Liver (tissue), 9 donors: ENCODE data around the gene DSTN. TPM values are rescaled to one million over a fixed set of nuclear protein-coding genes. Genes with fewer than 3 reads are reported as not detected.

Experiments used
- DNase-seq: peaks from one replicate; pipeline ENCODE4 v3.0.0-alpha.2; 2017; ENCODE audit warnings: low spot score
- H3K27ac ChIP-seq, 2 donors: one replicate each; pipeline ENCODE4 v1.7.0; 2013; ENCODE audit warnings: inconsistent platforms in 2 of 2, low read length in 2 of 2, control low read depth in 1 of 2, low read depth in 1 of 2, mild to moderate bottlenecking in 1 of 2
- H3K27me3 ChIP-seq, 4 donors: one replicate each; pipeline versions ENCODE4 v1.6.1 to v1.7.0; 2013; ENCODE audit warnings: low read length in 3 of 4, inconsistent platforms in 1 of 4, mild to moderate bottlenecking in 1 of 4, moderate library complexity in 1 of 4; ENCODE audit not compliant: control insufficient read depth in 4 of 4, insufficient read depth in 4 of 4
- H3K36me3 ChIP-seq, 4 donors: one replicate each; pipeline versions ENCODE4 v1.6.1 to v1.7.0; 2013; ENCODE audit warnings: low read length in 3 of 4, mild to moderate bottlenecking in 3 of 4, low read depth in 1 of 4, moderate library complexity in 1 of 4; ENCODE audit not compliant: control insufficient read depth in 4 of 4, insufficient read depth in 3 of 4
- H3K4me1 ChIP-seq, 4 donors: one replicate each; pipeline versions ENCODE4 v1.6.1 to v1.7.0; 2013; ENCODE audit warnings: low read length in 3 of 4, mild to moderate bottlenecking in 3 of 4, moderate library complexity in 1 of 4; ENCODE audit not compliant: control insufficient read depth in 4 of 4, insufficient read depth in 4 of 4
- H3K4me3 ChIP-seq, 3 donors: one replicate each; pipeline versions ENCODE4 v1.6.1 to v1.7.0; 2013; ENCODE audit warnings: low read length in 3 of 3, control low read depth in 1 of 3, low read depth in 1 of 3, mild to moderate bottlenecking in 1 of 3
- H3K9ac ChIP-seq, 2 donors: one replicate each; pipeline ENCODE4 v1.7.0; 2013; ENCODE audit warnings: low read length in 2 of 2, mild to moderate bottlenecking in 2 of 2, moderate library complexity in 2 of 2, control low read depth in 1 of 2, low read depth in 1 of 2
- H3K9me3 ChIP-seq, 4 donors: one replicate each; pipeline versions ENCODE4 v1.6.1 to v1.7.0; 2013; ENCODE audit warnings: low read length in 3 of 4; ENCODE audit not compliant: control insufficient read depth in 4 of 4
- EGR1 ChIP-seq, 2 donors: IDR thresholded peaks; 2 replicates each; pipeline ENCODE4 v1.6.1; 2016 to 2018; ENCODE audit warnings: antibody characterized with exemption in 2 of 2, low read depth in 2 of 2
- FOXA1 ChIP-seq: IDR thresholded peaks from 2 replicates; pipeline ENCODE4 v1.6.1; 2016; ENCODE audit warnings: antibody characterized with exemption
- FOXA2 ChIP-seq: IDR thresholded peaks from 2 replicates; pipeline ENCODE4 v1.6.1; 2016; ENCODE audit warnings: antibody characterized with exemption
- GABPA ChIP-seq, 2 donors: IDR thresholded peaks in 1 of 2; conservative IDR thresholded peaks in 1 of 2; 2 replicates each; pipeline ENCODE4 v1.6.1; 2016; ENCODE audit warnings: antibody characterized with exemption in 2 of 2, mild to moderate bottlenecking in 1 of 2, moderate library complexity in 1 of 2
- HNF4A ChIP-seq, 2 donors: conservative IDR thresholded peaks; 2 replicates each; pipeline ENCODE4 v1.6.1; 2016; ENCODE audit warnings: antibody characterized with exemption in 2 of 2, mild to moderate bottlenecking in 2 of 2
- HNF4G ChIP-seq: IDR thresholded peaks from 2 replicates; pipeline ENCODE4 v1.6.1; 2016; ENCODE audit warnings: antibody characterized with exemption
- JUND ChIP-seq, 2 donors: IDR thresholded peaks; 2 replicates each; pipeline ENCODE4 v1.6.1; 2016; ENCODE audit warnings: antibody characterized with exemption in 2 of 2
- NR2F2 ChIP-seq: IDR thresholded peaks from 2 replicates; pipeline ENCODE4 v1.6.1; 2016; ENCODE audit warnings: antibody characterized with exemption
- RAD21 ChIP-seq, 2 donors: IDR thresholded peaks; 2 replicates each; pipeline ENCODE4 v1.6.1; 2016; ENCODE audit warnings: antibody characterized with exemption in 2 of 2, mild to moderate bottlenecking in 2 of 2
- RXRA ChIP-seq, 2 donors: IDR thresholded peaks; 2 replicates each; pipeline ENCODE4 v1.6.1; 2017 to 2018; ENCODE audit warnings: antibody characterized with exemption in 2 of 2, mild to moderate bottlenecking in 1 of 2
- SP1 ChIP-seq: IDR thresholded peaks from 2 replicates; pipeline ENCODE4 v1.6.1; 2018; ENCODE audit warnings: antibody characterized with exemption, mild to moderate bottlenecking
- TAF1 ChIP-seq: conservative IDR thresholded peaks from 2 replicates; pipeline ENCODE4 v1.6.1; 2016; ENCODE audit warnings: antibody characterized with exemption, mild to moderate bottlenecking
- YY1 ChIP-seq: IDR thresholded peaks from 2 replicates; pipeline ENCODE4 v1.6.1; 2016; ENCODE audit warnings: antibody characterized with exemption, mild to moderate bottlenecking
- WGBS: extraction: QIAGEN DNeasy Blood & Tissue Kit; methylation state at CpG from one replicate; pipeline ENCODE4 v1.1.7; 2013; 5-methylcytosine and 5-hydroxymethylcytosine counted together
- polyA plus RNA-seq, 2 donors: library from polyadenylated mRNA; stranded (reverse) in 1 of 2; unstranded in 1 of 2; fragments of 200-250 nt in 1 of 2; fragments of >200 nt in 1 of 2; fragmentation: Nextera tagmentation in 1 of 2; extraction: Ambion mirVana in 1 of 2; gene quantifications; one replicate each; pipeline versions ENCODE4 v1.2.1 to v1.2.3, GENCODE V29; 2013 to 2015
- total RNA-seq, 2 donors: library from RNA; depleted of rRNA; stranded (reverse); fragments of >200 nt; gene quantifications; one replicate each; pipeline ENCODE4 v1.2.3, GENCODE V29; 2014
- TF ChIP-seq, protein P1 (sequence below): IDR thresholded peaks from 2 replicates; pipeline ENCODE4 v1.6.1; 2016; ENCODE audit warnings: antibody characterized with exemption
- TF ChIP-seq, protein P2 (sequence below): IDR thresholded peaks from 2 replicates; pipeline ENCODE4 v1.6.1; 2016; ENCODE audit warnings: antibody characterized with exemption
- TF ChIP-seq, protein P3 (sequence below): IDR thresholded peaks from 2 replicates; pipeline ENCODE4 v1.6.1; 2016; ENCODE audit warnings: antibody characterized with exemption, mild to moderate bottlenecking
- TF ChIP-seq, protein P4 (sequence below): IDR thresholded peaks from 2 replicates; pipeline ENCODE4 v1.6.1; 2016; ENCODE audit warnings: antibody characterized with exemption
- TF ChIP-seq, protein P5 (sequence below): fragments of 150-350 bp; IDR thresholded peaks from 2 replicates; pipeline ENCODE4 v1.5.1; 2017; ENCODE audit warnings: improper control_type of control experiment, low read depth, low read length; ENCODE audit not compliant: missing input control
- donor health status: healthy.
- donor health status: healthy.
- donor health status: healthy.
- donor health status: healthy.
- donor health status: healthy.

The DSTN gene
- total and polyA plus RNA-seq, 4 donors: 39.9 to 137 (median 108) TPM

DNA sequence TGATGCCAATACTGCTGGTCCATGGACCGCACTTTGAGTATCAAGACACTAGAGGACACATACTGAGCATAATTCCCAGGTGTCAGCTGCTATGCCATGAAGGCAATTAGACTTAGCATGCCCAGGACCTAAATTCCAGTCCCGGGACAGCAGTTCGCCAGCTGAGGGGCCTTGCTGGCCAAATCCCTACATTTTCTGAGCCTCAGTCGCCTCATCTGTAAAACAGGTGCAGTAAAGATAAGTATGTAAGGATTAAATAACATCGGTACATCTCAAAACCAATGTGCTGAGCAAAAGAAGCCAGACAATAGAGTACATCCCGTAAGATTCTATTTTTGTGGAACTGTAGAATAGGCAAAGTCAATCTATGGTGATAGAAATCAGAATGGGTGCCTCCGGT, 39.7 kb upstream of the DSTN start:
- H3K9me3 ChIP-seq: no peaks in the 10 kb centered on the region
- peaks cover 0 to 8% (median 6%) of the 10 kb centered on the region in 4 donors for H3K4me1 ChIP-seq
- 84% methylated on average over 7 of the region's 7 CpGs for WGBS
- DNase-seq: no peak
- no peak overlapping the region for H3K4me3 ChIP-seq
- H3K27ac ChIP-seq: no peak overlapping the region
- H3K27me3 ChIP-seq: no peaks in the 10 kb centered on the region
- no peak for TF ChIP-seq TAF1
- no peak for TF ChIP-seq GABPA (IDR thresholded peaks at IDR 0.05 in 1 of 2, conservative IDR thresholded peaks at IDR 0.05 in 1 of 2)
- TF ChIP-seq, protein P1, sequence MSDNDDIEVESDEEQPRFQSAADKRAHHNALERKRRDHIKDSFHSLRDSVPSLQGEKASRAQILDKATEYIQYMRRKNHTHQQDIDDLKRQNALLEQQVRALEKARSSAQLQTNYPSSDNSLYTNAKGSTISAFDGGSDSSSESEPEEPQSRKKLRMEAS: no peak
- no peak for TF ChIP-seq RXRA (IDR thresholded peaks at IDR 0.05)
- no peak for TF ChIP-seq FOXA1
- no peak for TF ChIP-seq NR2F2
- no peak for TF ChIP-seq HNF4G
- TF ChIP-seq SP1: no peak
- TF ChIP-seq EGR1 (IDR thresholded peaks at IDR 0.05; ENCODE audit: low read depth in 2 of 2): no peak
- TF ChIP-seq FOXA2: no peak
- TF ChIP-seq, protein P2, sequence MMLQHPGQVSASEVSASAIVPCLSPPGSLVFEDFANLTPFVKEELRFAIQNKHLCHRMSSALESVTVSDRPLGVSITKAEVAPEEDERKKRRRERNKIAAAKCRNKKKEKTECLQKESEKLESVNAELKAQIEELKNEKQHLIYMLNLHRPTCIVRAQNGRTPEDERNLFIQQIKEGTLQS: no peak
- TF ChIP-seq, protein P3, sequence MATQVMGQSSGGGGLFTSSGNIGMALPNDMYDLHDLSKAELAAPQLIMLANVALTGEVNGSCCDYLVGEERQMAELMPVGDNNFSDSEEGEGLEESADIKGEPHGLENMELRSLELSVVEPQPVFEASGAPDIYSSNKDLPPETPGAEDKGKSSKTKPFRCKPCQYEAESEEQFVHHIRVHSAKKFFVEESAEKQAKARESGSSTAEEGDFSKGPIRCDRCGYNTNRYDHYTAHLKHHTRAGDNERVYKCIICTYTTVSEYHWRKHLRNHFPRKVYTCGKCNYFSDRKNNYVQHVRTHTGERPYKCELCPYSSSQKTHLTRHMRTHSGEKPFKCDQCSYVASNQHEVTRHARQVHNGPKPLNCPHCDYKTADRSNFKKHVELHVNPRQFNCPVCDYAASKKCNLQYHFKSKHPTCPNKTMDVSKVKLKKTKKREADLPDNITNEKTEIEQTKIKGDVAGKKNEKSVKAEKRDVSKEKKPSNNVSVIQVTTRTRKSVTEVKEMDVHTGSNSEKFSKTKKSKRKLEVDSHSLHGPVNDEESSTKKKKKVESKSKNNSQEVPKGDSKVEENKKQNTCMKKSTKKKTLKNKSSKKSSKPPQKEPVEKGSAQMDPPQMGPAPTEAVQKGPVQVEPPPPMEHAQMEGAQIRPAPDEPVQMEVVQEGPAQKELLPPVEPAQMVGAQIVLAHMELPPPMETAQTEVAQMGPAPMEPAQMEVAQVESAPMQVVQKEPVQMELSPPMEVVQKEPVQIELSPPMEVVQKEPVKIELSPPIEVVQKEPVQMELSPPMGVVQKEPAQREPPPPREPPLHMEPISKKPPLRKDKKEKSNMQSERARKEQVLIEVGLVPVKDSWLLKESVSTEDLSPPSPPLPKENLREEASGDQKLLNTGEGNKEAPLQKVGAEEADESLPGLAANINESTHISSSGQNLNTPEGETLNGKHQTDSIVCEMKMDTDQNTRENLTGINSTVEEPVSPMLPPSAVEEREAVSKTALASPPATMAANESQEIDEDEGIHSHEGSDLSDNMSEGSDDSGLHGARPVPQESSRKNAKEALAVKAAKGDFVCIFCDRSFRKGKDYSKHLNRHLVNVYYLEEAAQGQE: no peak
- TF ChIP-seq, protein P4, sequence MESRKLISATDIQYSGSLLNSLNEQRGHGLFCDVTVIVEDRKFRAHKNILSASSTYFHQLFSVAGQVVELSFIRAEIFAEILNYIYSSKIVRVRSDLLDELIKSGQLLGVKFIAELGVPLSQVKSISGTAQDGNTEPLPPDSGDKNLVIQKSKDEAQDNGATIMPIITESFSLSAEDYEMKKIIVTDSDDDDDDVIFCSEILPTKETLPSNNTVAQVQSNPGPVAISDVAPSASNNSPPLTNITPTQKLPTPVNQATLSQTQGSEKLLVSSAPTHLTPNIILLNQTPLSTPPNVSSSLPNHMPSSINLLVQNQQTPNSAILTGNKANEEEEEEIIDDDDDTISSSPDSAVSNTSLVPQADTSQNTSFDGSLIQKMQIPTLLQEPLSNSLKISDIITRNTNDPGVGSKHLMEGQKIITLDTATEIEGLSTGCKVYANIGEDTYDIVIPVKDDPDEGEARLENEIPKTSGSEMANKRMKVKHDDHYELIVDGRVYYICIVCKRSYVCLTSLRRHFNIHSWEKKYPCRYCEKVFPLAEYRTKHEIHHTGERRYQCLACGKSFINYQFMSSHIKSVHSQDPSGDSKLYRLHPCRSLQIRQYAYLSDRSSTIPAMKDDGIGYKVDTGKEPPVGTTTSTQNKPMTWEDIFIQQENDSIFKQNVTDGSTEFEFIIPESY: no peak
- no peak for TF ChIP-seq RAD21 (IDR thresholded peaks at IDR 0.05)
- TF ChIP-seq YY1: no peak
- TF ChIP-seq JUND (IDR thresholded peaks at IDR 0.05): no peak
- TF ChIP-seq HNF4A (conservative IDR thresholded peaks at IDR 0.05): no peak
- TF ChIP-seq, protein P5, sequence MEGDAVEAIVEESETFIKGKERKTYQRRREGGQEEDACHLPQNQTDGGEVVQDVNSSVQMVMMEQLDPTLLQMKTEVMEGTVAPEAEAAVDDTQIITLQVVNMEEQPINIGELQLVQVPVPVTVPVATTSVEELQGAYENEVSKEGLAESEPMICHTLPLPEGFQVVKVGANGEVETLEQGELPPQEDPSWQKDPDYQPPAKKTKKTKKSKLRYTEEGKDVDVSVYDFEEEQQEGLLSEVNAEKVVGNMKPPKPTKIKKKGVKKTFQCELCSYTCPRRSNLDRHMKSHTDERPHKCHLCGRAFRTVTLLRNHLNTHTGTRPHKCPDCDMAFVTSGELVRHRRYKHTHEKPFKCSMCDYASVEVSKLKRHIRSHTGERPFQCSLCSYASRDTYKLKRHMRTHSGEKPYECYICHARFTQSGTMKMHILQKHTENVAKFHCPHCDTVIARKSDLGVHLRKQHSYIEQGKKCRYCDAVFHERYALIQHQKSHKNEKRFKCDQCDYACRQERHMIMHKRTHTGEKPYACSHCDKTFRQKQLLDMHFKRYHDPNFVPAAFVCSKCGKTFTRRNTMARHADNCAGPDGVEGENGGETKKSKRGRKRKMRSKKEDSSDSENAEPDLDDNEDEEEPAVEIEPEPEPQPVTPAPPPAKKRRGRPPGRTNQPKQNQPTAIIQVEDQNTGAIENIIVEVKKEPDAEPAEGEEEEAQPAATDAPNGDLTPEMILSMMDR: no peak
- H3K9ac ChIP-seq: no peak overlapping the region
- H3K36me3 ChIP-seq: no peaks in the 10 kb centered on the region
